ENCODE data around the gene RUFY3. TPM values are rescaled to one million over a fixed set of nuclear protein-coding genes. Genes with fewer than 3 reads are reported as not detected.
A peak's percentile ranks its signal among the peaks of the same experiment; 100 is the strongest.
"Not testable (repeated sequence)": the region's sequence is repeated elsewhere in the genome, so short reads cannot be mapped to it uniquely, and the experiment has no call there.

RUFY3 gene
- polyA plus RNA-seq, 6 donors from 2014 or later: 13.8 to 20.8 (median 14.4) TPM

DNA sequence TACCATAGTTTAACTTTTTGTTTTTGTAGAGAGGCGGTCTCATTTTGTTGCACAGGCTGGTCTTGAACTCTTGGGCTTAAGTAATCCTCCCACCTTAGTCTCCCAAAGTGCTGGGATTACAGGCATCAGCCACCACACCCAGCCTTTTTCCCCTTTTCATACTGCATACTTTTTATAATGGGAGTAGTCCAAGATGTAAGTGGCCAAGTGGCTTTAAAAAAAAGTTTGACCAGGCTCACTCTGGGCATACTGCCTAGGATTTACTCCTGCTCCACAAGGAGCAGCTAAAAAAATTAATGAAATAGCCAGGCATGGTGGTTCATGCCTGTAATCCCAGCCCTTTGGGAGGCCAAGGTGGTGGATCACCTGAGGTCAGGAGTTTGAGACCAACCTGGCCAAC is 111.9 kb downstream of the RUFY3 start:
- Mint-ChIP-seq H3K27ac (no peak overlapping the region), H3K4me3 (no peak overlapping the region), H3K36me3 (peaks cover 24 to 25% of the 10 kb centered on the region in 2 donors)

DNA sequence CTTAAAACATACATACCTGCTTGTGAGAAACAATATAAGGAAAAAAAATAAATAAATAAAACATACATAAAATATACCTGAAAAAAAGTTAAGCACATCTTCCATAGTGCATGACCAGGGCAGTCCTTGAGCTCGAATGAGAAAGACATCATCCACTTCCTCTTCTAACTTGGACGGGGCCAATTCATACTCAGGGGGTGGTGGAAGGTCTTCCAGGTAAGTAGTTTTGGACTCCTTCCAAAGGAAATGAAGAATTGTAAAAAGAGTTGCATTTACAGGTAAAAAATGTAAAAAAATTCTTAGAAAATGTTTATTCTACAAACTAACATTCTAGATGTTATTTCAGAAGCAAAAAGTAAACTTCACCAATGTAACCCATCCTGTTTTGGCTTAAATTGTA is 114.3 kb downstream of the RUFY3 start:
- Mint-ChIP-seq H3K4me1 (peaks cover 13 to 17% (median 15%) of the 10 kb centered on the region in 3 donors), H3K36me3 (peaks cover 20 to 22% of the 10 kb centered on the region in 2 donors), H3K4me3 (peak overlapping the region in 1 of 8 donors; percentile 77), H3K9me3 (no peaks in the 10 kb centered on the region), H3K27me3 (no peaks in the 10 kb centered on the region), H3K27ac (no peak overlapping the region)
- ATAC-seq (ENCODE audit: low read depth in 2 of 2) (no peak), DNase-seq (no peak)

More for the DNA sequence above, 111.9 kb downstream of the RUFY3 start:
- ATAC-seq (ENCODE audit: low read depth in 2 of 2) (no peak), DNase-seq (no peak)
- no peaks in the 10 kb centered on the region for H3K27me3 Mint-ChIP-seq
- H3K9me3 Mint-ChIP-seq: no peaks in the 10 kb centered on the region
- peaks cover 13 to 15% (median 15%) of the 10 kb centered on the region in 3 donors for H3K4me1 Mint-ChIP-seq

DNA sequence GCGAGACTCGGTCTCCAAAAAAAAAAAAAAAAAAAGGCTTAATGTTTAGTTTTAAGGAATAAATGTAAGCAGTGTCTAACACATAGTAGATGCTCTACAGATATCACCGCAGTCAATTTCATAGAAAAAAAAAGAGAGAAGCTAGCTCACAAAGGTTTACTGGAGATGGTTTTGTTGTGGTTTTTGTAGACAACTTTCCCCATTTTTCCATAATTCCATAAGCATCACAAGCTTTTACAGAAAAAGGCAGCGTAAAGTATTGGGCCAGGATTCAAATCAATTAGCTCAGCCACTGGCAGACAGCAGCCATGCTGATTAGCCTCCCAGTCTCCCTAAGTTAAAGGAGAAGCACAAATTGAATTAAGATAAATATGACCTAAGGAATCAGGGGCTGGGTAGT is 116.4 kb downstream of the RUFY3 start:
- ATAC-seq (ENCODE audit: low read depth in 2 of 2): no peak
- Mint-ChIP-seq H3K27ac (peak overlapping the region in 5 of 6 donors; percentile 87 to 94 (median 92)), H3K4me1 (peaks cover 20 to 27% (median 26%) of the 10 kb centered on the region in 3 donors), H3K36me3 (peaks cover 2 to 3% of the 10 kb centered on the region in 2 donors), H3K4me3 (peak overlapping the region; percentile 90 to 97 (median 96)), H3K9me3 (no peaks in the 10 kb centered on the region), H3K27me3 (no peaks in the 10 kb centered on the region)
- no peak for DNase-seq

DNA sequence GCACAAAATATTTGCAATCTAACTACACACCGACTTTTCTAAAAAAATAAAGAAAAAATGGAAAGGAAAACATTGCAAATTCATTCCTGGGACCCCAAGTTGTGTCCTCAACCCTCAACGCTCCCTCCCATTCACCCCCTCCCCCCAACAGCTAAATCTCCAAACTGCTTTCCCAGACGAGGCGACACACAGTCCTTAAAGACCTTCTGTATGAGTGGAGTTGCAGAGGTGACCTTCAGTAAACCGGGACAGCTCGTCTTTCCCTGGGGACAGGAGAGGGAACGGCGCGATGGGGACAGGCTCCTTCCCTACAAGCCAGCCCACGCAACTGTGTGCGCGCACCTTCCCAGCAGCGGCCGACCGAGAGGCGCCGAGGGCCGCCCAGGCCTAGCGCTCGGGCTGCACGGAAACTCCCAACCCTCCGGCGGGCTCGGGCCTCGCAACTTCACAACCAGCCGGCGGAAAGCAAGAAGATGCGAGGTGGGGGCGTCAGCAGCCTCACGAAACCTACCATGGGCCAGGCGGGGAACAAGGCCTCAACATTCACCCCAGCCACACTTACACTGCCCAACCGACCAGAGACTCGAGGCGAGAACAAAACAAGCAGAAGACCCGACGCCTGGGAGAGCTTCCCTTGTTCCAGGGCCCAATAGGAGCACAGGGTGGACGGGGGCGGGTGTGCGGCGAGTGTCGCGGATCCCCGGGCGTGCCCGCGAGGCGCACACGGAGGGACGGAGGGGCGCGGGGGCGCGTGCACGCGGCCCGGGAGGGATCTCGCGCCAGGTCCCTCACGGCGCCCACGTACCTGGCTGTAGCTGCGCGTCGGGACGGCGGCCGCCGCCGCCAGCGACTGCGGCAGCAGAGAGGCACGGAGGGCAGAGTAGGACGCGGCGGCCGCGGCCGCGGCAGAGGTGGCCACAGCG is 117.2 kb downstream of the RUFY3 start:
- H3K27ac Mint-ChIP-seq: peak overlapping the region; percentile 87 to 94 (median 92)
- DNase-seq (peak; percentile 61), ATAC-seq (ENCODE audit: low read depth in 2 of 2) (peak; percentile 52)
- H3K4me1 Mint-ChIP-seq: peaks cover 21 to 31% (median 29%) of the 10 kb centered on the region in 3 donors
- peak overlapping the region; percentile 90 to 97 (median 96) for H3K4me3 Mint-ChIP-seq
- no peaks in the 10 kb centered on the region for H3K36me3 Mint-ChIP-seq
- no peaks in the 10 kb centered on the region for H3K27me3 Mint-ChIP-seq
- H3K9me3 Mint-ChIP-seq: no peaks in the 10 kb centered on the region

DNA sequence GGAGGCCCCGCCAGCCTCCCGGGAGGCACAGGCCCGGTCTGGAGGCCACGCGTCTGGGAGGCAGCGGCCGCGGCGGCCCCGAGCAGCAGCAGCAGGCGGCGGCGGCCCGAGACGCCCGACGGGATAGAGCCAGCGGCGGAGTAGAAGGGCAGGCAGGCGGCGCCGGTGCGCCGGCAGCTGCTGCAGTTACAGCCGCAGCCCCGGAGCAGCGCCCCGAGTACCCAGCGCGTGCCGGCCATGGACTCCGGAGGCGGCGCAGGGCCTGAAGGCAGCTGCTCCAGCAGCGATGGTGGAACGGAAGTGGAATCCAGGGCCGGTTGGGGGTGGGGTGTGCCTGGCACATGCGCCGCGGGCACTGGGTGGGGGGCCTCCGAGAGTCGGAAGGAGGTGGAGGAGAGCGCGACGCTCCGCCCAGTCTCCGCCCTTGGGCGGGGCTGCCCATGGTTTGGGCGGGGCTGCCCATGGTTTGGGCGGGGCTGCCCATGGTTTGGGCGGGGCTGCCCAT is 117.9 kb downstream of the RUFY3 start, which contains the start of gene GRSF1:
Gene GRSF1 (minus strand): TSS at position 302 of the 505 bp plus-strand sequence. CDS start 63 bp downstream, at position 239.
- Mint-ChIP-seq H3K9me3 (no peaks in the 10 kb centered on the region), H3K4me1 (peaks cover 28 to 38% (median 35%) of the 10 kb centered on the region in 3 donors), H3K27me3 (no peaks in the 10 kb centered on the region), H3K4me3 (peak within 1 kb of the TSS; percentile 90 to 97 (median 96)), H3K27ac (peak within 1 kb of the TSS; percentile 87 to 94 (median 92)), H3K36me3 (no peaks in the 10 kb centered on the region)
- DNase-seq (peak; percentile 93), ATAC-seq (ENCODE audit: low read depth in 2 of 2) (peak; percentile 75 to 76)

DNA sequence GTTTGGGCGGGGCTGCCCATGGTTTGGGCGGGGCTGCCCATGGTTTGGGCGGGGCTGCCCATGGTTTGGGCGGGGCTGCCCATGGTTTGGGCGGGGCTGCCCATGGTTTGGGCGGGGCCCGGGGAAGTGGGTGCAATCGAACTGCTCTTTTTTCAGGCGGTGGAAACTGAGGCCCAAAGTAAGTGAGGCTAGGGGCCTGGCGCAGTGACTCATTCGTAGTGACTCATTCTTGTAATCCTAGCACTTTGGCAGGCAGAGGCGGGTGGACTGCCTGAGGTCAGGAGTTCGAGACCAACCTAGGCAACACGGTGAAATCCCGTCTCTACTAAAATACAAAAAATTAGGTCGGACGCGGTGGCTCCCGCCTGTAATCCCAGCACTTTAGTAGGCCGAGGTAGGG is 118.4 kb downstream of the RUFY3 start:
- not testable (repeated sequence) for H3K9me3 Mint-ChIP-seq; ATAC-seq (ENCODE audit: low read depth in 2 of 2); DNase-seq; H3K36me3 Mint-ChIP-seq; H3K27me3 Mint-ChIP-seq
- H3K4me1 Mint-ChIP-seq: peaks cover 32 to 38% (median 32%) of the 10 kb centered on the region in 3 donors
- H3K4me3 Mint-ChIP-seq: peak overlapping the region in 6 of 8 donors; percentile 59 to 96 (median 74)
- peak overlapping the region in 3 of 6 donors; percentile 49 to 94 (median 82) for H3K27ac Mint-ChIP-seq

DNA sequence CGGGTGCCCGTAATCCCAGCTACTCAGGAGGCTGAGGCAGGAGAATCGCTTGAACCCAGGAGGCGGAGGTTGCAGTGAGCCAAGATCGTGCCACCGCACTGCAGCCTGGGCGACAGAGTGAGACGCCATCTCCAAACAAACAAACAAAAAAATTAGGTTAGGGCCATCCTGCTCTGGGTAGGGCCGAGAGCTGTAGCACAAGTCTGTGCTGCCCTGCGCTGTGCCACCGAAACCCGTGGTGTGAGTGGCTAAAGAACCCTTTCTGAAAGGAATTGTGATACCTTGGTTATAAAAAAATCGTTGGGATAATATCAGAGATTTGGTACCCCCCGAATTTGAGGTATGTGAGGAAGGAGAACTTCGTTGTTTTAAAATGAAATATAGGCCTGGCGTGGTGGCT is 118.9 kb downstream of the RUFY3 start:
- not testable (repeated sequence) for H3K27me3 Mint-ChIP-seq; DNase-seq; ATAC-seq (ENCODE audit: low read depth in 2 of 2); H3K36me3 Mint-ChIP-seq; H3K9me3 Mint-ChIP-seq
- peak overlapping the region in 1 of 6 donors; percentile 15 for H3K27ac Mint-ChIP-seq
- peaks cover 32 to 38% (median 32%) of the 10 kb centered on the region in 3 donors for H3K4me1 Mint-ChIP-seq
- peak overlapping the region in 2 of 8 donors; percentile 25 to 95 for H3K4me3 Mint-ChIP-seq

DNA sequence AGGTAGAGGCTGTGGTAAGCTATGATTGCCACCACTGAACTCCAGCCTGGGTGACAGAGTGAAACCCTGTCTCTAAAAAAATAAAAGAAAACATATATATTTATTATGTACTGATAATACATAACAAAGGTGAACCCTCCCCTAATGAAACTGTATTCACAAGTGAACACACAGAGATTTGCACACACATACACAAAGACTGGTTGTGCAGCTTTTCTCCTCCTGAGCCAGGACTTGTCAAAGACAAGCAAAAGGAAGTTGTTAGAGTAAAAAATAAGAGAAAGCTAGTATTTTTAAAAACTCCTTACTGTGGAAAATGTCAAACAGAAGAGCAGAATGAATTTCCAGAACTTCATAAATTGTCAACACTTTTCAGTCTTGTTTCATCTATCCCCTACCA is 119.4 kb downstream of the RUFY3 start:
- peak overlapping the region in 1 of 8 donors; percentile 95 for H3K4me3 Mint-ChIP-seq
- ATAC-seq (ENCODE audit: low read depth in 2 of 2) (no peak), DNase-seq (no peak)
- H3K36me3 Mint-ChIP-seq: no peaks in the 10 kb centered on the region
- H3K9me3 Mint-ChIP-seq: no peaks in the 10 kb centered on the region
- H3K4me1 Mint-ChIP-seq: peaks cover 28 to 38% (median 32%) of the 10 kb centered on the region in 3 donors
- H3K27ac Mint-ChIP-seq: peak overlapping the region in 3 of 6 donors; percentile 47 to 89 (median 73)
- no peaks in the 10 kb centered on the region for H3K27me3 Mint-ChIP-seq

DNA sequence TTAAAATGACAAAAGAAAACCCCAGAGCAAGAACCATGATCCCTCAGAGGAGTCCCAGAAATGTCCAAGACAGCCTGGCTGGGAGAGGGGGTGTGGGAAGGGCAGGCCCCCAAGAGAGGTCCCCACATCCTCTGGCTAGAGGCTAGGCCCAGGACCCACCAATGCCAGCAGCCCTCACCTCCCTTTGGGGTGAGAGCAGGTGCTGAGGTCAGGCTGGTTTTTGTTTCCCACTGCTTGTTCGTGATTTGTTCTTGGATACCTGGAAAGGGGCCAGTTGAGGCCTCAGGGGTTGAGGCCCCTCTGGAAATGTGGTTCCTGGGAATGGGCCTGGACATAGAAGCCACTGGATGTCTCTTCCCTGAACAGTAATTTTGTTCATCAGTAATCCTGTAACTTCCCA is 120.2 kb downstream of the RUFY3 start:
- DNase-seq: no peak
- H3K27me3 Mint-ChIP-seq: no peaks in the 10 kb centered on the region
- peak overlapping the region in 3 of 6 donors; percentile 33 to 89 (median 74) for H3K27ac Mint-ChIP-seq
- peak overlapping the region in 1 of 8 donors; percentile 95 for H3K4me3 Mint-ChIP-seq
- no peaks in the 10 kb centered on the region for H3K9me3 Mint-ChIP-seq
- no peaks in the 10 kb centered on the region for H3K36me3 Mint-ChIP-seq
- no peak for ATAC-seq (ENCODE audit: low read depth in 2 of 2)
- peaks cover 22 to 34% (median 25%) of the 10 kb centered on the region in 3 donors for H3K4me1 Mint-ChIP-seq

DNA sequence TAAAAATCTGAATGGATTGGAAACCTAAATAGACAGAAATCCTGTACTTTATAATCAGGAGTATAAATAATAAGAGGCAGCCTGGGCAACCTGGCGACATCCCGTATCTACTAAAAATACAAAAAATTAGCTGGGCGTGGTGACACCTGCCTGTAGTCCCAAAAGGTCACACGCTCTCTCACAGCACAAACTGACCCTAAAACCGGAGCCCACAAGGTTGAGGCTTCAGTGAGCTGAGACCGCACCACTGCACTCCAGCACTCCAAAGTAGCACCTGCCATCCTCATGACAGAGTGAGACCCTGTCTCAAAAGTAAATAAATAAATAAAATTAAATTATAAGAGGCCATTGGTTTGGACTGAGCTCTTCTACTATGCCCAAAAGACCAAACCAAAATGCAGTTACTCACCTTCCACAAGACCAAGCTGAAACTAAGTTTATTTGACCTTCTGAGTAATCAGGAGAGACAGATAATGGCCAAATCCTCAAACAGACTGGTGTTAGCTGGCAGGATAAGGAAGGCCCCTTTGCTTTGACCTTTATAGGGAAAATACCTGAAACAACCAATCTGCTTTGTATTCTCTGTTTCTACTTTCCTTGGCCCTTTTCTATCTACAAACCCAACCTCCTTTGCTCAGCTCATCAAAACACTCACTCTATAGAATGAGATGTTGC is 121.1 kb downstream of the RUFY3 start:
- no peak for DNase-seq
- Mint-ChIP-seq H3K27ac (peak overlapping the region; percentile 1 to 71 (median 24)), H3K27me3 (no peaks in the 10 kb centered on the region), H3K4me1 (peaks cover 21 to 33% (median 24%) of the 10 kb centered on the region in 3 donors), H3K36me3 (no peaks in the 10 kb centered on the region), H3K4me3 (peak overlapping the region in 1 of 8 donors; percentile 59), H3K9me3 (no peaks in the 10 kb centered on the region)
- no peak for ATAC-seq (ENCODE audit: low read depth in 2 of 2)

DNA sequence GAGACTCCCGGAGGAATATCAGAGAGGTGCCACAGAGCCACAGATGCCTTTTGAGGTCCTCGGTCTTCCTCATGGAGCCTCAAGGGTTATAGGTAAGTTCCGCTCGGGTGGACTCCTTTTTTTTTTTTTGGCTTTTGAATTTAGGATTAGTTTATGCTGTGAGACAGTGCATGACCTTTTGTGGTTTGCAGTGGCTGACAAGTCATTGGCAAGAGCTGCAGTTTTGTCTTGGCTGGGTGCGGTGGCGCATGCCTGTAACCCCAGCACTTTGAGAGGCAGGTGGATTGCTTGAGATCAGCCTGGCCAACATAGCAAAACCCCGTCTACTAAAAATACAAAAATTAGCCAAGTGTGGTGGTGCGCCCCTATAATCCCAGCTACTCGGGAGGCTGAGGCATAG is 122.4 kb downstream of the RUFY3 start:
- peaks cover 21 to 27% (median 26%) of the 10 kb centered on the region in 3 donors for H3K4me1 Mint-ChIP-seq
- no peaks in the 10 kb centered on the region for H3K9me3 Mint-ChIP-seq
- peak overlapping the region in 4 of 6 donors; percentile 38 to 67 (median 64) for H3K27ac Mint-ChIP-seq
- ATAC-seq (ENCODE audit: low read depth in 2 of 2) (peak; percentile 43 to 46), DNase-seq (peak; percentile 43)
- no peaks in the 10 kb centered on the region for H3K27me3 Mint-ChIP-seq
- peak overlapping the region in 6 of 8 donors; percentile 30 to 76 (median 48) for H3K4me3 Mint-ChIP-seq
- no peaks in the 10 kb centered on the region for H3K36me3 Mint-ChIP-seq

DNA sequence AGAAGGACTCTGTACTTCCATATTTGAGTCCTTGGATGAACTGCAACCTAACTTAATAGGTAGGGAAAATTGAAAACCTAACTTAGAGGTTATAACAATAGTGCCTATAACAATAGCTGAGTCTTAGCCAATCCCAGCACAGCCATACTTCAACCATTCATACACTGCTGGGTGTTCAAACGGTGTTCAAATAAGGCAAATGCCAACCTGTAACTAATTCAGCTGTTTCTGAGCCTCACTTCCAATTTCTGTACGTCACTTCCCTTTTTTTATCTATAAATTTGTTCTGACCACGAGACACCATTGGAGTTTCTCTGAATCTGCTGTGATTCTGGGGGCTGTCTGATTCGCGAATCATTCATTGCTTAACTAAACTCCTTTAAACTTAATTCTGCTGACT is 127.5 kb downstream of the RUFY3 start:
- peaks cover 8 to 19% (median 16%) of the 10 kb centered on the region in 3 donors for H3K4me1 Mint-ChIP-seq
- H3K27ac Mint-ChIP-seq: peak overlapping the region in 4 of 6 donors; percentile 23 to 90 (median 67)
- H3K4me3 Mint-ChIP-seq: peak overlapping the region in 1 of 8 donors; percentile 40
- DNase-seq (no peak), ATAC-seq (ENCODE audit: low read depth in 2 of 2) (peak; percentile 47 to 78)
- no peaks in the 10 kb centered on the region for H3K36me3 Mint-ChIP-seq
- no peaks in the 10 kb centered on the region for H3K9me3 Mint-ChIP-seq
- no peaks in the 10 kb centered on the region for H3K27me3 Mint-ChIP-seq

DNA sequence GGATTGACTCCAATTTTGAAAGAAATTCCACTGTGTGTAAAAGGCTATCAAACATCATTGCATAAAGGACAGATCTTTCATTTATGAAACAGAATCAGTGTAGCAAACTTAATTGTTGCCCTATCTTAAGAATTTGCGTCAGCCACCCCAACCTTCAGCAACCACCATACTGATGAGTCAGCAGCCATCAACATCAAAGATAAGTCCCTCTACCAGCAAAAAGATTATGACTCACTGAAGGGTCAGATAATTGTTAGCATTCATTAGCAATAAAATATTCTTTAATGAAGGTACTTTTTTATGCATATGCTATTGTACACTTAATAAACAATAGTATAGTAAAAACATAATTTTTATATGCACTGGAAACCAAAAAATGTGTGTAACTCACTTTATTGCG is 133.7 kb downstream of the RUFY3 start:
- H3K36me3 Mint-ChIP-seq: no peaks in the 10 kb centered on the region
- peaks cover 0 to 4% (median 0%) of the 10 kb centered on the region in 3 donors for H3K4me1 Mint-ChIP-seq
- no peak overlapping the region for H3K27ac Mint-ChIP-seq
- H3K27me3 Mint-ChIP-seq: no peaks in the 10 kb centered on the region
- H3K9me3 Mint-ChIP-seq: no peaks in the 10 kb centered on the region
- DNase-seq (no peak), ATAC-seq (ENCODE audit: low read depth in 2 of 2) (no peak)
- H3K4me3 Mint-ChIP-seq: no peak overlapping the region
